ENCODE measurements around the gene BEAN1.
"Not testable (repeated sequence)": the region's sequence is repeated elsewhere in the genome, so short reads cannot be mapped to it uniquely, and the experiment has no call there.

BEAN1 gene

DNA sequence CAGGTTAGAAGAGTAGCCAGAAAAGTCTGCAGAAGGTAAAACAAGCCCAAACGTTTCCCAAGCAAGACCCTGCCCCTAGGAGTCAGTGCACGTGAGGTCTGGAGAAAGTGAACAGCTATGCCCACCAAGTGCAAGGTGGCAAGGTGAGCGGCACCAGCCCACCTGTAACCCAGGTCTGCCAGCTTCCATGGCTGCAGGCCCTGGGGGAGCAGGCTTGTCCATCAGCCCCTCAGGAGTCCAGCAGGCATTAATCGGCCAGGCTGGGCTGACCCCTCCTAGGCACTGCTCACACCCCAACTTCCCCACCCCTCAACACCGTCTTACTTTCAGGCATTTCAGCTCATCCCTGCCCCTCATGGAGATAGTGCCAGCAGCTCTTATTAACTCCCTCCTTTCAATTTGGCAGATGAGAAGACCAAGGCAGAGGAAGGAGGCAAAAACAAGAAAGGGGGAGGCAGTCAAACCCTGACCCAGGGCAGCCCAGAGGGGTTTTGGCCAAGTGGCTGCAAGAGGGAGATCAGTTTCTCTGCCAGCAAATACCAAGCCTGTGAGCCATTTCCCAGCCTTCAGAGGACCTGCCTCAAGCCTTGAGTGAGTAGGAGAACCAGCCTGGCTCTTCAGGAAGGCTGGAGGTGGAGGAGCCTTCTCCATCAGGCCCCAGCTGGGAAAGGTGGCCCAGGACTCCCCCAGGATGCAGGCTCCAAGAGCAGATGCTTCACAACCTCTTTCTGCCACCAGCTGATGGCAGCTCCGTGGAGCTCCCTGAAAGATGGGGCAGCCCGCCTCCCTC is 14.7 kb downstream of the BEAN1 start:
- DNase-seq: no peak

DNA sequence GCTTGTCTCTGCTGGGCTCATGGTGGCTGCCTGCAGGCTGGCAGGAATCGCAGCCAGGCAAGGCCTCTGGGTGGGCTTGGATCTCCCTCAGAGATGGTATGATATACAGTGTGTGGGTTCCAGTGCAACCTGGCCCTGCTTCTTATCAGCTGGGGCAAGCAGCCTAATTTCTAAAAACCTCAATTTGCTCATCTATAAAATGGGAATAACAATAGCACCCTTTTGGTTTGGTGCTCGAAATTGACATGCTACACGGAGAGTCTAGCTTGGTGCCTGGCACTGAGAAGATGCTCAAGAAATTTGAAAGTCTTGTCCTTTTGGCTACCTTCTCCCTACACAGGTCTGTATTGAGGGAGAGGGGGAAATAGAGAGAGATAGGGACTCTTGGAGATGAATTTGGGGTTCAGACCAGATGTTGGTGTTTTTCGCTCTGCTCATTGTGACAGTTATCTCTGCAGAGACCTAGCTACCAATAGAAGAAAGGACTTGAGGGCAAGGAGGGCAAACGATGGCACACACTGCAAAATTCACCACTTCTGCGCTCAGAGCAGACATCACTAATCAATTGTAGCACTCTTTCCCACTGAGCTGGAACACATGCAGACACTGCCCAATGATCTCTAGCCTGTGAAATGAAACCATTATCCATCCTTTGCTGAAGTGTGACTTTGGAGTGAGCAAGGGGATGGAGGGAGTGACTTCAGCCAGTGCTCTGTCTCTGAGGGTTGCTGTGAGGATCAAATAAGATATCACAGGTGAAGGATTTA is 15.6 kb downstream of the BEAN1 start:
- DNase-seq: no peak

DNA sequence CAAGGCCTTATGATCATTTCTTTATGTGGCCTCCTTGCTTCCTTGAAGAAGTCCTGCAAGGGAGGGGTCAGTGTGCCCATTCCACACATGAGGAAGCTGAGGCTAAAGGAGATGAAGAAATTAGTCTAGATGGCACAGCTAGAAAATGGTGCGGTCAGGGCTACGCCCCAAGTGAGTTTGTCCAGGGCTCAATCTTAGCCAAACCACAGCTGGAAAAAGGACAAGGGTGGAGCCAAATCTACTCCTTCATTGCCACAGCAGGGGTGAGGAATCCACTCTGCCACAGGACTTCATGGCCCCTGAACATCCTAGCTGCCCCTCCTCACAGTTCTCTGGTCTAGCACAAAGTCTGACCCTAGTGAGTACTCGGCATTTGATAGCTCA is 16.2 kb downstream of the BEAN1 start:
- DNase-seq: no peak

DNA sequence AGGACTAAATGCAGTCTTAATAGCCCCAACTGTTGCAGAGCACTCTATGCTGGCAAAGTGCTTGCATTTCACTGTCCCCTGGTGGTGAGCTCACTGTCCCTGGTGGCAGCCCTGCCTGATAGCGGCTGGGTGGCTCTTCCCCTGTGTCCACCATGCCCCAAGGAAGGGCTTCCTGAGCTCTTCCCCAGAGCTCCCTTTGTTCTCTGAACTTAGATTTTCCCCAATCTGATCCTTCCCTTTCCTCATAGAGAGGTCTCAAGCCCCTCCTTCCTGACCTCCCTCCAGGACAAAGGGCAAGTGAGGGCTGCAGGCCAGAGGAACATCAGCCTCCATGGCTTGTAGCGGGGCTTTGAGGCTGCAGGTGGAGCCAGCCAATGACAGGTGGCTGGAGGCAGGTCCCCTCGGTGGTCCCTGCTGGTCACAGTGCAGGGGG is 17.0 kb downstream of the BEAN1 start:
- no peak for DNase-seq

DNA sequence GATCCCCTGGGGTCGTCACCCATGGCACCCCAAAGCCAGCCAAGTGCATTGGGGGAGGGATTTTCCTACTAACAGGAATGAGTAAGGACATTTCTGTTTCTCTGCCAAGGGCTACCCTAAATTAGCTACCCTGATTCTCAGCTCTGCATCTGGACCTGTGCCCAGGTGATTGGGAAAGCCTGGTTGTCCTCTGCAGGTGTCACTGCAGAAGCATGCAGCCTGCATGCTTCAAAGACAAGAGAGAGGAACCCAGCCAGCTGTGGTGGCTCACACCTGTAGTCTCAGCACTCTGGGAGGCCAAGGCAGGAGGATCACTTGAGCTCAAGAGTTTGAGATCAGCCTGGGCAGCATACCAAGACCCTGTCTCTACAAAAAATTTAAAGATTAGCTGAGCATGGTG is 19.6 kb downstream of the BEAN1 start:
- no peak for DNase-seq

DNA sequence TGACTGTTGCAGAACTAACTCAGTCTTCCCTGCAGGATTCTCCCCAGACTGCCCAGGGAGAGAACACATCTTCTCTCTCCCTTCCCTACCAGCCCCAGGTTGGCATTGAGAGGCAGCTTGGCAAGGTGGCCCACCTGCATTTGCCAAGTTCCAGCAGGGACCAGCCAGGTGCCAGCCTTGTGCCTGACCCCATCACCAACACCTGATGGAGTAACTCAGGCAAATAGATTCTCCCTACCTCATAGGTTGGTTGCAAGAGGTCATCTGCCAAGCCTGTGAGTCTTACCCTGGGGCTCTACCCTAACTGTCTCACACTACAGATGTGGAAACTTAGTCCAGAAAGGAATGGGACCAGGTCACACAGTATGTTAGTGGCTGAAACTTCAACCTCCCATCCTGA is 20.4 kb downstream of the BEAN1 start:
- no peak for DNase-seq

DNA sequence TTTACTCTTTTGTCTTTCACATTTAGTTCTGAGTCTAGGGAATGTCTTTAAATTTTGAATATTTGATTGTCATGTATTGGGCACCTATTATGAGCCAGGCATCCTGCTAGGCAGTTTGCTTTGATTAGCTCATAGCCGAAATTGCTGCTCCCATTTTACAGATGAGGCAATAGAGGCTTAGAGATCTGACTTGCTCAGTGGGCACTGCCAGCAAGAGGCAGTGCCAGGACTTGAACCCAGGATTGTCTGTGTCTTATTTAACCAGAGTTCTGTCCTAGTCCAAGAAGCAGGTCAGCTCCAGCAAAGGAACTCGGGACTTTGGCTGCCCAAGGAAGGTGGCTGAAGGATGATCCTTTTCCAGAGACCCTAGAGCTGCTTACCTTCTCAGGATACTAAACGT is 24.5 kb downstream of the BEAN1 start:
- no peak for DNase-seq

DNA sequence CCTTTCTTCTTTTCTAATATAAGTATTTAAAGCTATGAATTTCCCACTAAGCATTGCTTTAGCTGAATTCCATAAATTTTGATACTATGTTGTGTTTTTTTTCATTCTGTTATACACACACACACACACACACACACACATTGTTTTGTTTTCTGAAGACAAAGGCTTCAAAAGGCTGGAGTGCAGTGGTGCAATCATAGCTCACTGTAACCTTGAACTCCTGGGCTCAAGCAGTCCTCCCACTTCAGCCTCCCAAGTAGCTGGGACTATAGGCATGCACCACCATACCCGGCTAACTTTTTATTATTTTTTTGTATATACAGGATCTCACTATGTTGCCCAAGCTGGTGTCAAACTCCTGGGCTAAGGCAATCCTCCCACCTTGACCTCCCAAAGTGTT is 26.1 kb downstream of the BEAN1 start:
- DNase-seq: not testable (repeated sequence)

DNA sequence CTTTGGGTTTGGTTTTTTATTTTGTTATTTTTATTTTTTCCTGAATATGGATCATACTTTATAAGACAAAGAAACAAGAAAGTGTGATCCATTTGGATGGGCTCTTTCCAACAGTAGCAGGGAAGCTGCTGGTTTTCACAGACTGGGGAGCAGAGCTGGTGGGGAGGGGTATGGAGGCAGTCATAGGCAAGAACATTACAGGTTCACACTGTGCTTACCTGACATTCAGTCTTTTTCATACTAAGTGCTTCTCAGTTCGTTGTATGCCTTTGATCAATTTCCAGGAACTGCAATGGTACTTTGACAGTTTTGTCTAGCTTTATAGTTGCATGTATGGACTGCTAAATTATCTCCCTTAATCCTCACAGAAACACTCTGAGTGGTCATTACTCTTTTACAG is 27.7 kb downstream of the BEAN1 start:
- no peak for DNase-seq

DNA sequence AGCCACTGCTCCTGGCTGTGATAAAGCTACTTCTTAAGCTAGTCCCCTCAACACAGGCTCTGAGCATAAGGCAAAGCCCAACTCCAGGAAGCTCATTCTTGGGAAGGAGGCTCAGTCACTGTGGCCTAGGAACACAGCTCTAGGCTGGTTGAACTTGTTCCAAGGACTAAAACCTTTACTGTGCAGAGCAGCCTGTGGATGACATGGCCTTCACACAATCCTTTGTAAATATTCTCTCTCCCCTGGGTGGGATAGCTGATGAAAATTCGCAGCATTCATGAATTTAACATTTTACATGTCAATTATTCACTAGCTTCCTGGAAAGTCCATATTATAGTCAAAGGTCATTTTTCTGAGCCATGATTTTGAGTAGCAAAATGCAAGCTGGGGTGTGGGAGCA is 28.9 kb downstream of the BEAN1 start:
- no peak for DNase-seq

DNA sequence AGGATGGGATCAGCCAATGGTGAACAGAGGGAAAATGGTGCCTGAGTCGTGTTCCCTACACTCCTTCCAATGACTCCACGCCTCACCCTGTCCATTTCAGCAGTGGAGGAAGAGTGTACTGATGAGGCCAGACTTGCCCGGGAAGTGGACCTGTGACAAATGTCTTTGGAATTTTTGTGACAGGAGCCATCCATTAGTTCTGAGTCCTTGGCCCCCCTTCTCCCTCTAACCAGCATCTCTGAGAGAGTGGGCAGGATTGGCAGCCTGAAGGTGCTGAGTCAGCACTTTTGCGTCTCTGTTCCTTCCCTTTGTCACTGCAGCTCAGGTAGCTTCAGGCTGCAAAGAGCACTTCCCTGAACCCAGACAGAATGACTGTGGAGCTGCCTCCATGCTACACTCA is 30.8 kb downstream of the BEAN1 start:
- DNase-seq: no peak

DNA sequence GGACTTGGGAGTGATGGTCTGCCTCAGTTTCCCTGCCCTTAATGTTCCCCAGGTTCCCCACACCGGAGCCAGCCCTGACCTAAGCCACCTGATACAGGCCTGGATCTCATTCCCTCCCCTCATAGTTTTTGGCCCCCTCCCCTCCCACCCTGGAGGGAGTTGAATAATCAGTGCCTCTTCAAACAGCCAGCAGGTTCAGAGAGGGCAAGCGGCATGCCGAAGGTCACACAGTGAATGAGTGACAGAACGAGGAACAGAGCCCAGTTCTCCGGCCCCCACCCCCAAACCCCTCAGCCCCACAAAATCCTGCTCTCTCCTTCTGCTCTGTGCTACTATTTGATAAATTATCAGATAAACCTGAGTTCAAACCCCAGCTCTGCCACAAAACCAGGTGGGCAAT is 31.2 kb downstream of the BEAN1 start:
- DNase-seq: no peak

DNA sequence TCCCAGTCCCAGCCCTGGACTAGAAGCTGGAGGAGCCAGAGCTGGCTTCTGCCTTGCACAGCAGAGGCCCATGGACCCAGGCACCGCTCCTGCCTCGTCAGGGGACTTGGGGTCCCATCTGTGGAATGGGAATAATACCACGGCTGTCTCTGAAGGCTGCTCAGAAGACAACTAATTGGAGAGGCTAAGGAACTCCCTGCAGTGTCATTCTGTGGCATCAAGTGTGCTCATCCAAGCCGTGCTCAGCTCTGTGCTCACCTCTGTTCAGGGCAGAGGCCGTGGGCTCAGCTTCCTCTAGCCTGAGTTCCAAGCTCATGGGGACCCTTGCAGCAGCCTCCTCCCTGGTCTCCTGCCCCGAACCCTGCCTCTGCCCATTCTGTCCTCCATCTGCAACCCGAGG is 31.8 kb downstream of the BEAN1 start:
- DNase-seq: no peak

DNA sequence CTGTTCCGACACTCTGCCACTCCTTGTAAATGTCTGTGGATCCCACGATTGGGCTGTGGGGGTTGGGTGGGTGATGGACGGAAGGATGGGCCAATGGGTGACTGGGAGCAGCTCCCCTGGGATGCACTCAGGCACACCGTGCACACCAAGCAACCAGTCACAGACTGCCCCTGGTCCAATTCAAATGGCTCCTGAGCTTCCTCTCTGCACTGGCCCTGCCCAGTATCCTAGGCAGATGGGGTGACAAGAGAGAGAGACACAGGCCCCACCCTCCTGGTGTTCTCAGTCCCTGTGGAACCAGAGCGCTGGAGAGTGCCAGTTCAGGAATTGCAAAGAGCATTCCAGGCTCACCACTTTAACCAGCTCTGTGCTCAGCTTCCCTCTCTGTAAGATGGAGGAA is 32.8 kb downstream of the BEAN1 start:
- DNase-seq: no peak

DNA sequence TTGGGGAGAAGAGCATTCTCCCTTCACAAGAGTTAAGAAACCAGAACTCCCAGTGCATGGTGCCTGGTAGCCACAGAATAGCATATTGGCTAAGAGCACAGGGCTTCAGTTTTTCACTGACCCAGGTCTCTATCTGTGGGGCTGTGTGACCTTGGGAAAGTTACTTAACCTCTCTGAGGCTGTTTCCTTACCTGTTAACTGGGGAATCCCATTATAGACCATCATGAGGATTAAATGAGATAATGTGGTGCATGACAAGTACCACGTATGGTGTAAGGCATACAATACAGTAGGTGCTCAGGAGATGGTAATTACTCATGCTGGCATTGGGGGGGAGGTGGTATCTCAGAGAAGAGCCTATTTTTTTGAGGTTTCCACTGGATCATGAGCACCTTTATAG is 33.6 kb downstream of the BEAN1 start:
- DNase-seq: no peak

DNA sequence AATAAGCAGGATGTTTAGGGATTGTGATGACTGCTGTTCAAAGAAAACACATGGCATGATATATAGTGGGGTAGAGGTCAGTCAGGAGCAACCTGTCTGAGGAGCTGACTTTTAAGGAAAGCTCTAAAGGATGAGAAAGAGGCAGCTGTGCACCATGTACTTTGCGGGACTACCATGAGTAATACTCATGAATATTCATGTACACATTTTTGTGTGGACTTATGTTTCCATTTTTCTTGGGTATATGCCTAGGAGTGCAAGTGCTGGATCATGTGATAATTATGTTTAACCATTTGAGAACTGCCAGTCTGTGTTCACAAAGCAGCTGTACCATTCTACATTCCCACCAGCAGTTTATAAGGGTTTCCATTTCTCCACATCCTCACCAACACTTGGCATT is 35.8 kb downstream of the BEAN1 start:
- DNase-seq: no peak

DNA sequence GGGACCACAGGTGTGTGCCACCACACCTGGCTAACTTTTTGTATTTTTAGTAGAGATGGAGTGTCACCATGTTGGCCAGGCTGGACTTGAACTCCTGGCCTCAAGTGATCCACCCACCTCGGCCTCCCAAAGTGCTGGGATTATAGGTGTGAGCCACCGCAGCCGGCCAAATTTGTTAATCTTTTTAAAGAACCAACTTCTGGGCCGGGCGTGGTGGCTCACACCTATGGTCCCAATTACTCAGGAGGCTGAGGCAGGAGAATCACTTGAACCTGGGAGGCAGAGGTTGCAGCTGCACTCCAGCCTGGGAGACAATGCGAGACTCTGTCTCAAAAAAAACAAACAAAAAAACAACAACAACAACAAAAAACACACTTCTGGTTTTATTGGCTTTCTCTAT is 38.9 kb downstream of the BEAN1 start:
- DNase-seq: not testable (repeated sequence)

DNA sequence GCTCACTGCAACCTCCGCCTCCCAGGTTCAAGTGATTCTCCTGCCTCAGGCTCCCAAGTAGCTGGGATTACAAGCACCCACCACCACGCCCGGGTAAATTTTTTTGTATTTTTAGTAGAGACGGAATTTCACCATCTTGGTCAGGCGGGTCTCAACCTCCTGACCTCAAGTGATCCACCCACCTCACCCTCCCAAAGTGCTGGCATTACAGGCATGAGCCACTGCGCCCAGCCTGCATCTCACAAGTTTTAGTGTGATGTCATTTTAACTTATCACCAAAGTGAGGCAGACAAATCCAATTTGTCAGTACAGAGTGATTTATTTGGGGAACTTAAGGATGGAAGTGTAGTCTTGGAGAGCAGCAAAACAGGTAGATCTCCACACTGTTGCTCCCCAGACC is 39.5 kb downstream of the BEAN1 start:
- DNase-seq: not testable (repeated sequence)

DNA sequence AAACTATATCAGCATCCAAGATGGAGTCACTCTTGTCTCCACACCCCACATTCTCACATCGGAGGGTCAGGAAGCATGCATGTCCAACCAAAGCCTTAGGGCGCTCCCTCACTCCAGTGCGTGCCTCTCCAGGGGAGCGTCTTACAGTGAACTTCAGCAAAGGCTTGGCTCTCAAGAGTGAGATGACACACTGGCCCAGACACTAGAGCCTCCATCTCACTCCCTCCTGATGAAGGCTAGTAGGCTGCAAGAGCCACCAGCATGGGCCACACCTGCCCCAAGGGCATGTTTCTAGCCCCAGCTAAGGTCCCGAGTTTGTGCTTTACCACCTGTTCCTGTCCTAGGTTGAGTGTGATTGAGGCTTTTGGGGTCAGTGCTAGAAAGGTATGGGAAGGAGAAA is 40.5 kb downstream of the BEAN1 start:
- DNase-seq: no peak

DNA sequence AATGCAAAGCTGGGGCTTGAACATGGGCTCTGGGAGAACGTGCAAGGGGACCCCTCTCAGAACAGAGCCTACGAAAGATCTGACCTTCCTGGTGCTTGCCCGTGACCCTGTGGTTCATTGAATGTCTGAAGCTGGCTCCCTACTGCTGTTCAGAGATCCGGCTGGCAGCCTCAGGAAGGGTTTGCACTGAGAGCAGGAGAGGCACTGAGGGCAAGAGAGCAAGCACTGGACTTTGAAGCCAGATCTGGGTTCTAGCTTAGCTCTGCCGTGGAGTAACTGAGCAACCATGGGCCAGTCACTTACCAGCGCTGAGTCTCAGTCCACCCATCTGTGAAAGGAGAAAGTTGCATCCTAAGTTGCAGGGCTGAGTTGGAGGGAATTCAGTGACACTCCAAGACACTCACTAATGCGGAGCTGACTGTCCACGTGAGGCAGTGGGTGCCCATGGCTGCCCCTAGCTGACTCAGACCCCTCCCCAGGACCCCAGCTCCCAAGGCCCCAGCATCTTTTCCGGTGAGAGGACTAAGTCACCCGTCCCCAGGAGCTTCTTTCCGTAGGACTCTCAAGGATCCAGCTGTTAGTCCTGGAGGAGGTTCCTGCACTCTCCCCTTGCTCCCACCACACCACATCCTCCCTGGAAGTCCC is 41.3 kb downstream of the BEAN1 start:
- no peak for DNase-seq

DNA sequence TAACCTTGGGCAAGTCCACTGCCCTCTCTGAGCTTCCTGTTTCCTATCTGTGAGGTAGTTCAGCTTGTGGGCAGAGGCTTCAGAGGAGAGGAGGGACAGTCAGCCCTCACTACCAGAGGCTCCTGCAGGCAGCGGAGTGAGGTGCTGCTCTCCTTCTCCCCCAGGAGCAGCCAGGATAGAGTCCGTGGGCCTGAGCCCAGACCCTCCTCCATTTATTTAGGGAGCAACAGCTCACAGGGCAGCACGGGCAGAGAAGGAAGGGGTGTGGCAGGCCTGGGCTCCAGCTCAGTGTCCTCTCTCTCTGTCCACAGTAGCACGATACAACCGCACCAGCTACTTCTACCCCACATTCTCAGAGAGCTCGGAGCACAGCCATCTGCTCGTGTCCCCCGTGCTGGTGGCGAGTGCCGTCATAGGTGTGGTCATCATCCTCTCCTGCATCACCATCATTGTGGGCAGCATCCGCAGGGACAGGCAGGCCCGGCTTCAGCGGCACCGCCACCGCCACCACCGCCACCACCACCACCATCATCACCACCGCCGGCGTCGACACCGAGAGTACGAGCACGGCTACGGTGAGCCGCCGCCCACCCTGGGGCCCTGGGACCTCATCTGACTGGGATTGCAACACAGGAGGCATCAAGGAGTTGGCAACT is 42.3 kb downstream of the BEAN1 start:
- DNase-seq: no peak

DNA sequence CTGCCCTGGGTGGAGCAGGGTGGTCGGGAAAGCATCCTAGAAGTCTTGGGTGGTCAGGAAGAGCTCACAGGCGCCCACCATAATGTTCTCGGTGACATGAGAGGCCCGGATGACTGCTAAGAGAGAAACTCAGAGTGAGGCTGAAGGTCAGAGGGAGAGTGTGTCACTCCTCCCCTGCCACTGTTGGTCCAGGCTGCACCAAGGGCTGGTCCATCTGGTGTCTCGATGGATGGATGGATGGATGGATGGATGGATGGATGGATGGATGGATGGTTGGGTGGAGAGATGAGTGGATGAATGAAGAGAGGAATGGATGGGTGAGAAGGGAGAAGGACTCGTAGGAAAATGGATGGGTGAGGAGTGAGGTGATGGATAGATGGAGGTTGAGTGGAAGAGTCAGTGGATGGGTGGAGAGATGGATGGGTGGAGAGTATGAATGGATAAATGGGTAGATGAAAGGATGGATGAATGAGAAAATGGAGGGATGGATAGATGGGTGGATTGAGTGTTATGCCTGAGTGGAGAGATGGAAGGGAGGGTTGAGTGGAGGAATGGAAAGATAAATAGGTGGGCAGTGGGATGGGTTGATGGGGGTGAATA is 43.0 kb downstream of the BEAN1 start:
- DNase-seq: no peak

DNA sequence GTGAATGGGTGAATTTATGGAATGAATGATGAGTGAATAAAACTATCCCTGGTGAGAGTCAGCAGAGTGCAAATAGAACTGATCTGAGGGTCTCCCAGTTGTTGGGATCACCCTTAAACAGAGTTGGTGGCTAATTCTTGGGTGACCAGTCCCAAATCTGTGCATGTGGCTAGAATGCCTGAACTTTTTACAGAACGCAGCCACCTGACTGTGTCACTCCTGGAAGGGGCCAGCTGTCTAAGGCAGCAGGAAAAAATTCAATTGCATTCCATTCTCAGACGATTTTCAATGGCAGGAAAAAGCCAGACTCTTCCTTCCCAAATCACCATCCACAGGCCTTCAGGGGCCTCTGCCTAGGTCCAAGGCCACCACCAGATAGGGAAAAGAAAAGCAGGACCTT is 43.5 kb downstream of the BEAN1 start:
- no peak for DNase-seq

Measured in right kidney (tissue), 1 donor.